Brain microvascular endothelial cell (primary cell): ENCODE results near the gene CCDC40.

Experiments used
- DNase-seq: peaks from one replicate; pipeline ENCODE4 v3.0.0-alpha.2; 2020
- H3K27ac ChIP-seq: fragments of 250-450 bp; sonication (Bioruptor Pico); 2 replicates; pipeline ENCODE4 v1.5.1; 2020; ENCODE audit warnings: mild to moderate bottlenecking, moderate library complexity
- H3K27me3 ChIP-seq: fragments of 250-450 bp; sonication (Bioruptor Pico); replicated peaks from 2 replicates; pipeline ENCODE4 v1.5.1; 2020; ENCODE audit warnings: mild to moderate bottlenecking
- H3K36me3 ChIP-seq: fragments of 250-450 bp; sonication (Bioruptor Pico); replicated peaks from 2 replicates; pipeline ENCODE4 v1.5.1; 2020; ENCODE audit warnings: mild to moderate bottlenecking
- H3K4me3 ChIP-seq: 2 replicates; pipeline ENCODE4 v1.5.1; 2011; ENCODE audit warnings: low read depth, mild to moderate bottlenecking, control low read depth, low read length, moderate library complexity
- CTCF ChIP-seq: IDR thresholded peaks from 2 replicates; pipeline ENCODE4 v1.5.1; 2011; ENCODE audit warnings: low read depth, mild to moderate bottlenecking, moderate library complexity, low read length, control low read depth, inconsistent platforms; ENCODE audit errors: missing control alignments
- in situ Hi-C: cut with HindIII; loops from 2 replicates; pipeline ENCODE4 v1.10.0; 2017; ENCODE audit warnings: low sequenced_read_pairs, low pct_ligation_motif_present

CCDC40 gene

GRCh38 chr17:80106751-80107150, 70.3 kb downstream of the CCDC40 start:
- Histone ChIP-seq H3K27ac (no peak overlapping the region), H3K4me3 (no peak overlapping the region), H3K27me3 (no peaks in the 10 kb centered on the region), H3K36me3 (no peaks in the 10 kb centered on the region)
- no peak for TF ChIP-seq CTCF
- in situ Hi-C loops, result no loop called here
- no peak for DNase-seq

GRCh38 chr17:80107231-80108021, 71.0 kb downstream of the CCDC40 start:
- no peak overlapping the region for H3K27ac ChIP-seq
- H3K4me3 ChIP-seq, result no peak overlapping the region
- H3K36me3 ChIP-seq, result no peaks in the 10 kb centered on the region
- in situ Hi-C loops, result no loop called here
- no peak for TF ChIP-seq CTCF
- no peak for DNase-seq
- no peaks in the 10 kb centered on the region for H3K27me3 ChIP-seq

GRCh38 chr17:80108036-80108971, 71.9 kb downstream of the CCDC40 start:
- no peak for DNase-seq
- no peak overlapping the region for H3K4me3 ChIP-seq
- no peak overlapping the region for H3K27ac ChIP-seq
- H3K27me3 ChIP-seq, result no peaks in the 10 kb centered on the region
- H3K36me3 ChIP-seq, result no peaks in the 10 kb centered on the region
- no peak for TF ChIP-seq CTCF
- in situ Hi-C loops, result no loop called here

GRCh38 chr17:80109066-80109660, 72.7 kb downstream of the CCDC40 start:
- TF ChIP-seq CTCF, result no peak
- Histone ChIP-seq H3K36me3 (no peaks in the 10 kb centered on the region), H3K27ac (no peak overlapping the region), H3K4me3 (no peak overlapping the region), H3K27me3 (no peaks in the 10 kb centered on the region)
- no peak for DNase-seq
- in situ Hi-C loops, result no loop called here

GRCh38 chr17:80109713-80110446, 73.4 kb downstream of the CCDC40 start:
- no peaks in the 10 kb centered on the region for H3K27me3 ChIP-seq
- in situ Hi-C loops, result no loop called here
- no peak for DNase-seq
- no peak for TF ChIP-seq CTCF
- H3K36me3 ChIP-seq, result no peaks in the 10 kb centered on the region
- no peak overlapping the region for H3K27ac ChIP-seq
- H3K4me3 ChIP-seq, result no peak overlapping the region
